ENCODE measurements around the gene ITGA2. TPM values are rescaled to one million over a fixed set of nuclear protein-coding genes. Genes with fewer than 3 reads are reported as not detected.

Gene ITGA2
- total RNA-seq, 2 donors from 2014 or later: 6.4 to 21.5 TPM

- no peaks in the 10 kb centered on the region for H3K4me1 ChIP-seq (replicated peaks)
- TF ChIP-seq POLR2AphosphoS5 (IDR thresholded peaks at IDR 0.05) (no peak), CTCF (IDR thresholded peaks at IDR 0.05) (no peak), POLR2A (IDR thresholded peaks at IDR 0.05) (no peak)
- WGBS: 38% methylated on average over 2 of the region's 2 CpGs
- H3K36me3 ChIP-seq: no peaks in the 10 kb centered on the region
- intact Hi-C loops (cut with DNase I): loop anchor here (10.0 kb wide), 1 partner anchor 397 kb away; no protein-coding TSS in a partner anchor
- no peak for DNase-seq (ENCODE audit: low spot score)
- no peaks in the 10 kb centered on the region for H3K27me3 ChIP-seq (replicated peaks; ENCODE audit: insufficient read depth)
- H3K4me3 ChIP-seq: no peak overlapping the region
- no peaks in the 10 kb centered on the region for H3K9me3 ChIP-seq
- H3K27ac ChIP-seq: no peak overlapping the region
Measured at GRCh38 chr5:53092242-53092641, 103.1 kb downstream of the ITGA2 start.

GRCh38 chr5:53095217-53095616, 106.1 kb downstream of the ITGA2 start:
- Histone ChIP-seq H3K36me3 (peaks cover 0 to 3% of the 10 kb centered on the region in 2 donors), H3K4me3 (no peak overlapping the region), H3K4me1 (replicated peaks) (no peaks in the 10 kb centered on the region), H3K9me3 (no peaks in the 10 kb centered on the region), H3K27me3 (replicated peaks; ENCODE audit: insufficient read depth) (no peaks in the 10 kb centered on the region), H3K27ac (no peak overlapping the region)
- 78% methylated on average over 7 of the region's 7 CpGs for WGBS
- intact Hi-C loops (cut with DNase I): loop anchor here (2.0 to 10.0 kb wide), 3 partner anchors 146 to 400 kb away; partner anchors contain the start of genes ITGA1 and PELO
- no peak for TF ChIP-seq POLR2AphosphoS5 (IDR thresholded peaks at IDR 0.05)
- TF ChIP-seq POLR2A (IDR thresholded peaks at IDR 0.05): no peak
- no peak for TF ChIP-seq CTCF (IDR thresholded peaks at IDR 0.05)
- no peak for DNase-seq (ENCODE audit: low spot score)

- intact Hi-C loops (cut with DNase I): loop anchor here (2.0 to 10.0 kb wide), 3 partner anchors 147 to 401 kb away; partner anchors contain the start of genes ITGA1 and PELO
- DNase-seq (ENCODE audit: low spot score): peak; percentile 73
- 19% methylated on average over 3 of the region's 3 CpGs for WGBS
- Histone ChIP-seq H3K36me3 (peaks cover 0 to 3% of the 10 kb centered on the region in 2 donors), H3K4me3 (no peak overlapping the region), H3K27ac (no peak overlapping the region), H3K27me3 (replicated peaks; ENCODE audit: insufficient read depth) (no peaks in the 10 kb centered on the region), H3K4me1 (replicated peaks) (no peaks in the 10 kb centered on the region), H3K9me3 (no peaks in the 10 kb centered on the region)
- TF ChIP-seq POLR2A (IDR thresholded peaks at IDR 0.05) (no peak), CTCF (IDR thresholded peaks at IDR 0.05) (peak; percentile 76 to 94 (median 90))
Measured at GRCh38 chr5:53095931-53096525, 106.9 kb downstream of the ITGA2 start.

- no peak overlapping the region for H3K4me3 ChIP-seq
- TF ChIP-seq CTCF (IDR thresholded peaks at IDR 0.05) (no peak), POLR2A (IDR thresholded peaks at IDR 0.05) (no peak), POLR2AphosphoS5 (IDR thresholded peaks at IDR 0.05) (no peak)
- peaks cover 0 to 3% of the 10 kb centered on the region in 2 donors for H3K36me3 ChIP-seq
- H3K27ac ChIP-seq: no peak overlapping the region
- DNase-seq (ENCODE audit: low spot score): no peak
- intact Hi-C loops (cut with DNase I): loop anchor here (5.0 to 10.0 kb wide), 2 partner anchors 312 to 405 kb away; partner anchors contain the start of genes ITGA1 and PELO
- H3K4me1 ChIP-seq (replicated peaks): no peaks in the 10 kb centered on the region
- WGBS: 68% methylated on average over 2 of the region's 2 CpGs
- H3K9me3 ChIP-seq: no peaks in the 10 kb centered on the region
- H3K27me3 ChIP-seq (replicated peaks; ENCODE audit: insufficient read depth): no peaks in the 10 kb centered on the region
Measured at GRCh38 chr5:53099546-53099945, 110.4 kb downstream of the ITGA2 start.

- Histone ChIP-seq H3K27me3 (replicated peaks; ENCODE audit: insufficient read depth) (no peaks in the 10 kb centered on the region), H3K9me3 (no peaks in the 10 kb centered on the region), H3K4me3 (no peak overlapping the region), H3K36me3 (peaks cover 0 to 3% of the 10 kb centered on the region in 2 donors), H3K4me1 (replicated peaks) (no peaks in the 10 kb centered on the region), H3K27ac (no peak overlapping the region)
- no peak for DNase-seq (ENCODE audit: low spot score)
- 69% methylated on average over 2 of the region's 2 CpGs for WGBS
- intact Hi-C loops (cut with DNase I): loop anchor here (2.0 kb wide), 1 partner anchor 150 kb away; no protein-coding TSS in a partner anchor
- TF ChIP-seq CTCF (IDR thresholded peaks at IDR 0.05) (no peak), POLR2A (IDR thresholded peaks at IDR 0.05) (no peak), POLR2AphosphoS5 (IDR thresholded peaks at IDR 0.05) (no peak)
Measured at GRCh38 chr5:53100606-53101005, 111.5 kb downstream of the ITGA2 start.

Data from prostate gland (tissue), 2 donors.